Measurements from ENCODE around the gene PYGM.

PYGM gene

GRCh38 chr11:64731601-64732000 is 28.2 kb downstream of the PYGM start:
- no peak for FAIRE-seq

- no peak for FAIRE-seq
These were observed 29.9 kb downstream of the PYGM start for GRCh38 chr11:64729851-64730382.

- no peak for FAIRE-seq
These were observed 30.9 kb downstream of the PYGM start for GRCh38 chr11:64728757-64729365.

GRCh38 chr11:64726867-64727530 is 32.8 kb downstream of the PYGM start:
- no peak for FAIRE-seq

- no peak for FAIRE-seq
These were observed 33.5 kb downstream of the PYGM start for GRCh38 chr11:64726211-64726641.

- no peak for FAIRE-seq
These were observed 34.8 kb downstream of the PYGM start for GRCh38 chr11:64724863-64725532.

GRCh38 chr11:64723907-64724862 is 35.6 kb downstream of the PYGM start:
- no peak for FAIRE-seq

GRCh38 chr11:64723117-64723906 is 36.5 kb downstream of the PYGM start, which contains the start of gene NRXN2:
TSS of gene NRXN2 (minus strand) at chr11:64723197. CDS start at chr11:64713699, 9,498 bp downstream.
- FAIRE-seq: no peak

GRCh38 chr11:64722141-64723065 is 37.4 kb downstream of the PYGM start:
- no peak for FAIRE-seq

- FAIRE-seq: no peak
These were observed 38.4 kb downstream of the PYGM start for GRCh38 chr11:64721359-64721699.

GRCh38 chr11:64720640-64721358 is 39.0 kb downstream of the PYGM start:
- FAIRE-seq: no peak

- no peak for FAIRE-seq
These were observed 39.6 kb downstream of the PYGM start for GRCh38 chr11:64720167-64720566.

- FAIRE-seq: no peak
These were observed 40.4 kb downstream of the PYGM start for GRCh38 chr11:64719406-64719805.

- FAIRE-seq: no peak
These were observed 41.0 kb downstream of the PYGM start for GRCh38 chr11:64718780-64719124.

- no peak for FAIRE-seq
These were observed 41.5 kb downstream of the PYGM start for GRCh38 chr11:64718084-64718779.

GRCh38 chr11:64717268-64717578 is 42.6 kb downstream of the PYGM start:
- no peak for FAIRE-seq

- no peak for FAIRE-seq
These were observed 43.1 kb downstream of the PYGM start for GRCh38 chr11:64716473-64717267.

GRCh38 chr11:64715756-64716472 is 43.9 kb downstream of the PYGM start:
- FAIRE-seq: no peak
